Measurements from ENCODE around the gene ADRB2.
"Not testable (repeated sequence)": the region's sequence is repeated elsewhere in the genome, so short reads cannot be mapped to it uniquely, and the experiment has no call there.

Gene ADRB2

GRCh38 chr5:148860599-148860998, 34.2 kb downstream of the ADRB2 start:
- Histone ChIP-seq H3K9me3 (ENCODE audit: control insufficient read depth, low read length) (no peaks in the 10 kb centered on the region), H3K27ac (ENCODE audit: insufficient read depth, low read length, poor library complexity, severe bottlenecking) (no peak overlapping the region), H3K4me1 (ENCODE audit: control insufficient read depth, insufficient read depth, low read length, poor library complexity, severe bottlenecking) (no peaks in the 10 kb centered on the region), H3K36me3 (ENCODE audit: control insufficient read depth, insufficient read depth, low read length) (no peaks in the 10 kb centered on the region), H3K27me3 (replicated peaks; ENCODE audit: control insufficient read depth, insufficient read depth, low read length, poor library complexity, severe bottlenecking) (no peaks in the 10 kb centered on the region), H3K4me3 (ENCODE audit: insufficient read depth, low read depth, low read length, poor library complexity, severe bottlenecking) (no peak overlapping the region)
- DNase-seq, result no peak

- Histone ChIP-seq H3K36me3 (ENCODE audit: control insufficient read depth, insufficient read depth, low read length) (no peaks in the 10 kb centered on the region), H3K27ac (ENCODE audit: insufficient read depth, low read length, poor library complexity, severe bottlenecking) (no peak overlapping the region), H3K4me3 (ENCODE audit: insufficient read depth, low read depth, low read length, poor library complexity, severe bottlenecking) (no peak overlapping the region), H3K9me3 (ENCODE audit: control insufficient read depth, low read length) (no peaks in the 10 kb centered on the region), H3K27me3 (replicated peaks; ENCODE audit: control insufficient read depth, insufficient read depth, low read length, poor library complexity, severe bottlenecking) (no peaks in the 10 kb centered on the region), H3K4me1 (ENCODE audit: control insufficient read depth, insufficient read depth, low read length, poor library complexity, severe bottlenecking) (no peaks in the 10 kb centered on the region)
- no peak for DNase-seq
Measured at GRCh38 chr5:148861088-148861487, 34.7 kb downstream of the ADRB2 start.

- H3K27ac ChIP-seq (ENCODE audit: insufficient read depth, low read length, poor library complexity, severe bottlenecking), result no peak overlapping the region
- DNase-seq, result no peak
- no peak overlapping the region for H3K4me3 ChIP-seq (ENCODE audit: insufficient read depth, low read depth, low read length, poor library complexity, severe bottlenecking)
- no peaks in the 10 kb centered on the region for H3K27me3 ChIP-seq (replicated peaks; ENCODE audit: control insufficient read depth, insufficient read depth, low read length, poor library complexity, severe bottlenecking)
- no peaks in the 10 kb centered on the region for H3K9me3 ChIP-seq (ENCODE audit: control insufficient read depth, low read length)
- no peaks in the 10 kb centered on the region for H3K4me1 ChIP-seq (ENCODE audit: control insufficient read depth, insufficient read depth, low read length, poor library complexity, severe bottlenecking)
- no peaks in the 10 kb centered on the region for H3K36me3 ChIP-seq (ENCODE audit: control insufficient read depth, insufficient read depth, low read length)
Measured at GRCh38 chr5:148861696-148862095, 35.3 kb downstream of the ADRB2 start.

DNA sequence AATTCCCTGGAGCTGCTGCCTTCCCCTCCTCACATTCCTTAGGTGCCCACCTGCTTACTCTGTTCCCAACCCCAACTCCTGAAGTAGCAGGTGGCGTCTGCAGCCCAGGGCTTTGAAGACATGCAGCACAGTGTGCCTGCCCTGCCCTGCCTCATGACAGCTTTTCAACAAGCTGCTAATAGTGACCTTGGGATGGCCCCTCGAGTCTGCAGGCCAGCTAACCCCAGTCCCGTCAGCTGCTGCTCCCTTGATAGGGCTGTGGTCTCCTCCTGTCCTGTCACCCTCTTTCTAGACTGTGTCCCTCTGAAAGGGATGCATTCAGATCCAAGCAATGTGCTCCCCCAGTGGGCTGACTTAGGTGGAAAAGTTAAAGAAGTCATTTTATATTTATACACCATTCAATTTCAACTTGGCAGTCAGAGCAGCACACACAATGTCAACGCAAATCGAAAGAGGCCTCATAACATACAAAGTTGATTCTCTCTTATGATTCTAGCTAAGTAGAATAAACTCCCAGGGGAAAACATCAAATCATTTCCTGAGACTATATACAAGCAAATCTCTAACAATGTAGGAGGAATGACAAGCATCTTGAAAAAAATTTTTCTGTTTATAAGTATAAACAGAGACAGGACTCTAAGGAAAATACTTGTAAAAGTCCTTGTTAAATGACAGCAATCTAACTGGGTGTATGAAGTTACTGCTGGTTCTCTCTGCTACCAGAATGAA, 37.9 kb downstream of the ADRB2 start:
- no peaks in the 10 kb centered on the region for H3K9me3 ChIP-seq (ENCODE audit: control insufficient read depth, low read length)
- H3K4me1 ChIP-seq (ENCODE audit: control insufficient read depth, insufficient read depth, low read length, poor library complexity, severe bottlenecking), result no peaks in the 10 kb centered on the region
- DNase-seq, result no peak
- H3K36me3 ChIP-seq (ENCODE audit: control insufficient read depth, insufficient read depth, low read length), result no peaks in the 10 kb centered on the region
- no peak overlapping the region for H3K27ac ChIP-seq (ENCODE audit: insufficient read depth, low read length, poor library complexity, severe bottlenecking)
- H3K27me3 ChIP-seq (replicated peaks; ENCODE audit: control insufficient read depth, insufficient read depth, low read length, poor library complexity, severe bottlenecking), result no peaks in the 10 kb centered on the region
- no peak overlapping the region for H3K4me3 ChIP-seq (ENCODE audit: insufficient read depth, low read depth, low read length, poor library complexity, severe bottlenecking)

DNA sequence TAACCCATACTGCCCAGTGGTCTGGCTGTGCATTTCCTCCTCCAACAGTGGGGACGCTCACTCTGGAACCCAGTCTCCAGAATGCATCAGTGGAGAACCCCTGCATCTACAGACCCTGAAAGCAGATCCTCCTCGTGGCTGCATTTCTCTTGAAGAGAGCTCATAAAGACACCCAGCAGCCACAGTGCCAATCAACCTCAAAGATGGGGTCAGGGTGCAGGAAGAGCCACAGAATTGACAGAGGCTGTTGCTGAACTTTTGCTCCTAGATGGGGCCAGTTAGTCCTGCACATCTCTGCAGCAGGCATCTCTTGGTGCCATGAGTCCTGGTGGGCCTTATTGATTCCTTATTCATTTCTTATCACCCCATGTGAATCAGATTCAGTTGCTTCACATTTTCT, 39.6 kb downstream of the ADRB2 start:
- no peaks in the 10 kb centered on the region for H3K9me3 ChIP-seq (ENCODE audit: control insufficient read depth, low read length)
- DNase-seq, result no peak
- H3K4me3 ChIP-seq (ENCODE audit: insufficient read depth, low read depth, low read length, poor library complexity, severe bottlenecking), result no peak overlapping the region
- H3K36me3 ChIP-seq (ENCODE audit: control insufficient read depth, insufficient read depth, low read length), result no peaks in the 10 kb centered on the region
- no peak overlapping the region for H3K27ac ChIP-seq (ENCODE audit: insufficient read depth, low read length, poor library complexity, severe bottlenecking)
- no peaks in the 10 kb centered on the region for H3K27me3 ChIP-seq (replicated peaks; ENCODE audit: control insufficient read depth, insufficient read depth, low read length, poor library complexity, severe bottlenecking)
- no peaks in the 10 kb centered on the region for H3K4me1 ChIP-seq (ENCODE audit: control insufficient read depth, insufficient read depth, low read length, poor library complexity, severe bottlenecking)

GRCh38 chr5:148873120-148873519, 46.7 kb downstream of the ADRB2 start:
- Histone ChIP-seq H3K27ac (ENCODE audit: insufficient read depth, low read length, poor library complexity, severe bottlenecking) (no peak overlapping the region), H3K4me1 (ENCODE audit: control insufficient read depth, insufficient read depth, low read length, poor library complexity, severe bottlenecking) (no peaks in the 10 kb centered on the region), H3K27me3 (replicated peaks; ENCODE audit: control insufficient read depth, insufficient read depth, low read length, poor library complexity, severe bottlenecking) (no peaks in the 10 kb centered on the region), H3K36me3 (ENCODE audit: control insufficient read depth, insufficient read depth, low read length) (no peaks in the 10 kb centered on the region), H3K4me3 (ENCODE audit: insufficient read depth, low read depth, low read length, poor library complexity, severe bottlenecking) (no peak overlapping the region), H3K9me3 (ENCODE audit: control insufficient read depth, low read length) (no peaks in the 10 kb centered on the region)
- DNase-seq, result no peak

DNA sequence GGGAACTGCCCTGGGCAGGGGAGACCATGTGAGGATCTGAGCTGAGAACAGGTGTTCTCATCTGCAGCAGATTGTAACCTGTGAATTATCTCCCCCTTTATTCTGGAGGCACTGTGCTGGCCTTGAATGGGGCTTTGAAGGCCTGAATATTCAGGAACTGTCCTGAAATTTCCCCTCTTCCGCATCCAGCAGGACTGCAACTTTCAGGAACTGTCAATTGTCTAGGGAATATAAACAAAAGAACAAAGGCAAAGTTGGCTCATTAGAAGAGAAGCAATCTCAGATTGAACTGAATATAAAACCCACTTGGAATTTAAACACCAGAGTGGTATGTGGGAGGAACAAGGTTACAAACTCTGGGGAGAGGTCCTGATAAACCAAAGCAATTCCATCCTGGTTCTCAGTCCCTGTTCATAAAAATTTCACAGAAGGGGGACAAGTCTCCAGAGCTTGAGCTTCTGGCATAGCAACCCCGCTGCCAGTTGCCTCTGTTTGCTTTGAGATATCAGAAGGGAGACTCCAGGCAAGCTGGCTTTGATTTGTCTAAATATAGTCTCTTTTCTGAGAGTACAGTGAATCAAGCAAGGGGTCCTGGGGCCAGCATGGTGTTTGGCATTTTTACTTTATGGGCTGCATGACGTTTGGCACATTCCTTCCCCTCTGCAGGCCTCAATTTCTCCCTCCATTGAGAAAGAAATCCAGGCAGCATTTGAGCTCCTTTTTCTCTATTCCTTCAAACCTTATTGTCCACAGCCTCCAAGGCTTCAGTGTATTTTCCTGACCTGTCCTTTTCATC, 47.5 kb downstream of the ADRB2 start:
- no peak for DNase-seq
- H3K27ac ChIP-seq (ENCODE audit: insufficient read depth, low read length, poor library complexity, severe bottlenecking), result no peak overlapping the region
- no peaks in the 10 kb centered on the region for H3K9me3 ChIP-seq (ENCODE audit: control insufficient read depth, low read length)
- H3K27me3 ChIP-seq (replicated peaks; ENCODE audit: control insufficient read depth, insufficient read depth, low read length, poor library complexity, severe bottlenecking), result no peaks in the 10 kb centered on the region
- H3K4me3 ChIP-seq (ENCODE audit: insufficient read depth, low read depth, low read length, poor library complexity, severe bottlenecking), result no peak overlapping the region
- no peaks in the 10 kb centered on the region for H3K4me1 ChIP-seq (ENCODE audit: control insufficient read depth, insufficient read depth, low read length, poor library complexity, severe bottlenecking)
- no peaks in the 10 kb centered on the region for H3K36me3 ChIP-seq (ENCODE audit: control insufficient read depth, insufficient read depth, low read length)

- Histone ChIP-seq H3K27ac (ENCODE audit: insufficient read depth, low read length, poor library complexity, severe bottlenecking) (no peak overlapping the region), H3K27me3 (replicated peaks; ENCODE audit: control insufficient read depth, insufficient read depth, low read length, poor library complexity, severe bottlenecking) (no peaks in the 10 kb centered on the region), H3K4me3 (ENCODE audit: insufficient read depth, low read depth, low read length, poor library complexity, severe bottlenecking) (no peak overlapping the region), H3K9me3 (ENCODE audit: control insufficient read depth, low read length) (no peaks in the 10 kb centered on the region), H3K4me1 (ENCODE audit: control insufficient read depth, insufficient read depth, low read length, poor library complexity, severe bottlenecking) (no peaks in the 10 kb centered on the region), H3K36me3 (ENCODE audit: control insufficient read depth, insufficient read depth, low read length) (no peaks in the 10 kb centered on the region)
- no peak for DNase-seq
Measured at GRCh38 chr5:148875205-148875875, 48.9 kb downstream of the ADRB2 start.

- not testable (repeated sequence) for H3K36me3 ChIP-seq (ENCODE audit: control insufficient read depth, insufficient read depth, low read length); H3K27me3 ChIP-seq (replicated peaks; ENCODE audit: control insufficient read depth, insufficient read depth, low read length, poor library complexity, severe bottlenecking); H3K4me1 ChIP-seq (ENCODE audit: control insufficient read depth, insufficient read depth, low read length, poor library complexity, severe bottlenecking); H3K4me3 ChIP-seq (ENCODE audit: insufficient read depth, low read depth, low read length, poor library complexity, severe bottlenecking); H3K27ac ChIP-seq (ENCODE audit: insufficient read depth, low read length, poor library complexity, severe bottlenecking); DNase-seq; H3K9me3 ChIP-seq (ENCODE audit: control insufficient read depth, low read length)
Measured at GRCh38 chr5:148877436-148877835, 51.0 kb downstream of the ADRB2 start.

Data from effector memory CD4-positive, alpha-beta T cell (primary cell).